WTC11 (cell line): Measurements from ENCODE around the gene CPE. TPM values are rescaled to one million over a fixed set of nuclear protein-coding genes. Genes with fewer than 3 reads are reported as not detected.

Experiments
- ATAC-seq: fragments of 200-7000 bp; cut with Tn5 transposase; 2 replicates; pipeline ENCODE4 v1.10.0; 2021; ENCODE audit warnings: mild to moderate bottlenecking, moderate library complexity
- CTCF ChIA-PET: fragments of 300-600 bp; sonication (Branson Sonifier 250); formaldehyde crosslinking; loops from one replicate; lab custom pipeline; 2021; ENCODE audit warnings: antibody characterized with exemption; lab: Charles Lee
- POLR2A ChIA-PET: fragments of 350-600 bp; sonication (Branson Sonifier 250); formaldehyde crosslinking; loops from one replicate; lab custom pipeline; 2021; ENCODE audit warnings: antibody characterized with exemption; lab: Charles Lee
- DNase-seq: peaks from one replicate; pipeline ENCODE4 v3.0.0; 2021; ENCODE audit warnings: low spot score
- H3K27ac Mint-ChIP-seq: 2 replicates; pipeline ENCODE4 v1.8.0; 2021; ENCODE audit warnings: mixed read lengths
- H3K27me3 Mint-ChIP-seq: 2 replicates; pipeline ENCODE4 v1.8.0; 2021; ENCODE audit warnings: low read depth, mild to moderate bottlenecking, moderate library complexity, mixed read lengths
- H3K36me3 Mint-ChIP-seq: 2 replicates; pipeline ENCODE4 v1.8.0; 2021; ENCODE audit warnings: mixed read lengths
- H3K4me1 Mint-ChIP-seq: 2 replicates; pipeline ENCODE4 v1.8.0; 2022; ENCODE audit warnings: mixed read lengths
- H3K4me3 Mint-ChIP-seq: 2 replicates; pipeline ENCODE4 v1.8.0; 2021; ENCODE audit warnings: mild to moderate bottlenecking, moderate library complexity, mixed read lengths
- H3K9me3 Mint-ChIP-seq: 2 replicates; pipeline ENCODE4 v1.8.0; 2021; ENCODE audit warnings: mixed read lengths
- ARID4B ChIP-seq: sonication (generic); formaldehyde crosslinking; IDR thresholded peaks from 2 replicates; pipeline ENCODE4 v1.8.0; 2023; ENCODE audit warnings: missing genetic modification reagents, mild to moderate bottlenecking, borderline replicate concordance
- E2F5 ChIP-seq: sonication (generic); formaldehyde crosslinking; IDR thresholded peaks from 2 replicates; pipeline ENCODE4 v1.8.1; 2022; ENCODE audit warnings: mild to moderate bottlenecking, moderate library complexity, missing genetic modification reagents
- ELF4 ChIP-seq: sonication (generic); formaldehyde crosslinking; IDR thresholded peaks from 2 replicates; pipeline ENCODE4 v1.8.1; 2022; ENCODE audit warnings: low read depth, mild to moderate bottlenecking, moderate library complexity, missing genetic modification reagents
- FOXK1 ChIP-seq: sonication (generic); formaldehyde crosslinking; IDR thresholded peaks from 2 replicates; pipeline ENCODE4 v1.8.0; 2022; ENCODE audit warnings: mild to moderate bottlenecking, moderate library complexity, missing genetic modification reagents
- MLX ChIP-seq: sonication (generic); formaldehyde crosslinking; IDR thresholded peaks from 2 replicates; pipeline ENCODE4 v1.8.1; 2023; ENCODE audit warnings: mild to moderate bottlenecking, missing genetic modification reagents, moderate library complexity
- NFATC4 ChIP-seq: fragments of 250-450 bp; sonication (Bioruptor Pico); IDR thresholded peaks from 2 replicates; pipeline ENCODE4 v1.9.0; 2021; ENCODE audit warnings: mild to moderate bottlenecking
- NR2C2 ChIP-seq: sonication (generic); formaldehyde crosslinking; IDR thresholded peaks from 2 replicates; pipeline ENCODE4 v1.8.0; 2022; ENCODE audit warnings: mild to moderate bottlenecking, missing genetic modification reagents
- OVOL2 ChIP-seq: fragments of 250-450 bp; sonication (Bioruptor Pico); IDR thresholded peaks from 2 replicates; pipeline ENCODE4 v1.9.0; 2021; ENCODE audit warnings: mild to moderate bottlenecking, borderline replicate concordance
- RELA ChIP-seq: sonication (generic); formaldehyde crosslinking; IDR thresholded peaks from 2 replicates; pipeline ENCODE4 v1.8.1; 2022; ENCODE audit warnings: missing genetic modification reagents, mild to moderate bottlenecking, borderline replicate concordance
- RORB ChIP-seq: fragments of 250-450 bp; sonication (Bioruptor Pico); IDR thresholded peaks from 2 replicates; pipeline ENCODE4 v1.9.0; 2021; ENCODE audit warnings: mild to moderate bottlenecking
- SMAD3 ChIP-seq: sonication (generic); formaldehyde crosslinking; IDR thresholded peaks from 2 replicates; pipeline ENCODE4 v1.8.0; 2022; ENCODE audit warnings: missing genetic modification reagents, mild to moderate bottlenecking, borderline replicate concordance
- ZNF263 ChIP-seq: sonication (generic); formaldehyde crosslinking; IDR thresholded peaks from 2 replicates; pipeline ENCODE4 v1.8.1; 2022; ENCODE audit warnings: low read depth, mild to moderate bottlenecking, moderate library complexity, missing genetic modification reagents
- ZNF396 ChIP-seq: fragments of 250-450 bp; sonication (Bioruptor Pico); IDR thresholded peaks from 2 replicates; pipeline ENCODE4 v1.8.0; 2021; ENCODE audit warnings: mild to moderate bottlenecking, moderate library complexity, borderline replicate concordance
- total RNA-seq: library from RNA; stranded (reverse); gene quantifications from 3 replicates; pipeline ENCODE4 v1.2.3, GENCODE V29; 2021
- TF ChIP-seq, protein P1 (sequence below): sonication (generic); formaldehyde crosslinking; IDR thresholded peaks from 2 replicates; pipeline ENCODE4 v1.8.0; 2022; ENCODE audit warnings: mild to moderate bottlenecking, missing genetic modification reagents
- TF ChIP-seq, protein P2 (sequence below): fragments of 200-600 bp; IDR thresholded peaks from 2 replicates; pipeline ENCODE4 v1.8.0; 2022; ENCODE audit warnings: antibody characterized with exemption
- TF ChIP-seq, protein P3 (sequence below): sonication (generic); formaldehyde crosslinking; IDR thresholded peaks from 2 replicates; pipeline ENCODE4 v1.8.0; 2022; ENCODE audit warnings: mild to moderate bottlenecking, missing genetic modification reagents

The CPE gene
- total RNA-seq, 1 experiment from 2014 or later: 9.2 TPM

DNA sequence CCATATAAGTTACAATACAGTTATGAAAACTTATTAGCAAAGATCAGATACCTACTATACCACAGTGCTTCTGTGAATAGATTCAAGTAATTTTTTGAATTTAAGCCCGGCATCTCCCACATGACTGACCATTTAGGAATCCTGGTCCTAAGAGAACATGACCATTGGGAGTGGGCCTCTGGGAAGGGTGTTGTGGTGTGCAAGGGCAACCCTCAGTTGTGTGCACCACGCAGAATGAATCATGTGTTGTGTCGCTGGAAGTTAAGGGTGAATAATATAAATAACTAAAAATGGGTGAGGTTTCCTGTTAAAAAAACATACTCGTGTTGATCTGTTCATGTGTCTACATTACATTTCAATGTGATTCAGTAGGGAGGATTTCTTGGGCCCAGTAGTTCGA, 15.5 kb downstream of the CPE start:
- DNase-seq (no peak), ATAC-seq (no peak)
- POLR2A ChIA-PET: no interaction called here
- Mint-ChIP-seq H3K4me1 (peaks cover 4% of the 10 kb centered on the region; the same call in 1 of the 2 replicates), H3K9me3 (no peaks in the 10 kb centered on the region), H3K4me3 (no peak overlapping the region), H3K27me3 (no peaks in the 10 kb centered on the region), H3K27ac (no peak overlapping the region), H3K36me3 (no peaks in the 10 kb centered on the region)
- no peak for TF ChIP-seq ARID4B (CRISPR knock-in tag)
- CTCF ChIA-PET: no interaction called here

DNA sequence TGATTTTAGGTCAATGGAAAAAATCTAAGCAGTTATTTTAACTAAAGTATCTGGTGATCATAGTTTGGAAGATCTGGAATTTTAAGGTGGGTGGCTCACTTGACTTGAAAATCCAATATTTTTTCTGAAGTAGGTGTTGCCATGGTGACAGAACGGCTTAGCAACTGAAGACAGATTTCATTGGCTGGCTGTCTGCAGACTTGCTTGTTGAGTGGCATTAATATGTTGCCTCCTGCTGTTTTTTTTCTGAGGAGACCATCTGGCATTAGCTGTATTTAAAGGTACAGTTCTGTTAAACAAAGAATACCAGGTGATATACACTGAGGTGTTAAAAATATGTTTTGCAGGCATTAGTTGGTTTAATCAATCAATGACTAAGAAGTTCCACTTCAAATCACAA, 19.8 kb downstream of the CPE start:
- Mint-ChIP-seq H3K27me3 (no peaks in the 10 kb centered on the region), H3K27ac (no peak overlapping the region), H3K36me3 (no peaks in the 10 kb centered on the region), H3K9me3 (no peaks in the 10 kb centered on the region), H3K4me1 (peaks cover 8% of the 10 kb centered on the region)
- CTCF ChIA-PET: no interaction called here
- POLR2A ChIA-PET: no interaction called here
- DNase-seq: no peak
- no peak for ATAC-seq
- TF ChIP-seq E2F5 (CRISPR knock-in tag) (no peak), MLX (CRISPR knock-in tag) (no peak), FOXK1 (CRISPR knock-in tag) (no peak), RORB (CRISPR knock-in tag) (no peak), ELF4 (no peak), OVOL2 (CRISPR knock-in tag) (no peak), RELA (CRISPR knock-in tag) (no peak), ZNF396 (CRISPR knock-in tag) (no peak), SMAD3 (CRISPR knock-in tag) (no peak), ZNF263 (CRISPR knock-in tag) (no peak), NR2C2 (CRISPR knock-in tag) (no peak), NFATC4 (no peak), ARID4B (CRISPR knock-in tag) (no peak)
- TF ChIP-seq, protein P1, sequence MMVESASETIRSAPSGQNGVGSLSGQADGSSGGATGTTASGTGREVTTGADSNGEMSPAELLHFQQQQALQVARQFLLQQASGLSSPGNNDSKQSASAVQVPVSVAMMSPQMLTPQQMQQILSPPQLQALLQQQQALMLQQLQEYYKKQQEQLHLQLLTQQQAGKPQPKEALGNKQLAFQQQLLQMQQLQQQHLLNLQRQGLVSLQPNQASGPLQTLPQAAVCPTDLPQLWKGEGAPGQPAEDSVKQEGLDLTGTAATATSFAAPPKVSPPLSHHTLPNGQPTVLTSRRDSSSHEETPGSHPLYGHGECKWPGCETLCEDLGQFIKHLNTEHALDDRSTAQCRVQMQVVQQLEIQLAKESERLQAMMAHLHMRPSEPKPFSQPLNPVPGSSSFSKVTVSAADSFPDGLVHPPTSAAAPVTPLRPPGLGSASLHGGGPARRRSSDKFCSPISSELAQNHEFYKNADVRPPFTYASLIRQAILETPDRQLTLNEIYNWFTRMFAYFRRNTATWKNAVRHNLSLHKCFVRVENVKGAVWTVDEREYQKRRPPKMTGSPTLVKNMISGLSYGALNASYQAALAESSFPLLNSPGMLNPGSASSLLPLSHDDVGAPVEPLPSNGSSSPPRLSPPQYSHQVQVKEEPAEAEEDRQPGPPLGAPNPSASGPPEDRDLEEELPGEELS (CRISPR knock-in tag): no peak
- TF ChIP-seq, protein P2, sequence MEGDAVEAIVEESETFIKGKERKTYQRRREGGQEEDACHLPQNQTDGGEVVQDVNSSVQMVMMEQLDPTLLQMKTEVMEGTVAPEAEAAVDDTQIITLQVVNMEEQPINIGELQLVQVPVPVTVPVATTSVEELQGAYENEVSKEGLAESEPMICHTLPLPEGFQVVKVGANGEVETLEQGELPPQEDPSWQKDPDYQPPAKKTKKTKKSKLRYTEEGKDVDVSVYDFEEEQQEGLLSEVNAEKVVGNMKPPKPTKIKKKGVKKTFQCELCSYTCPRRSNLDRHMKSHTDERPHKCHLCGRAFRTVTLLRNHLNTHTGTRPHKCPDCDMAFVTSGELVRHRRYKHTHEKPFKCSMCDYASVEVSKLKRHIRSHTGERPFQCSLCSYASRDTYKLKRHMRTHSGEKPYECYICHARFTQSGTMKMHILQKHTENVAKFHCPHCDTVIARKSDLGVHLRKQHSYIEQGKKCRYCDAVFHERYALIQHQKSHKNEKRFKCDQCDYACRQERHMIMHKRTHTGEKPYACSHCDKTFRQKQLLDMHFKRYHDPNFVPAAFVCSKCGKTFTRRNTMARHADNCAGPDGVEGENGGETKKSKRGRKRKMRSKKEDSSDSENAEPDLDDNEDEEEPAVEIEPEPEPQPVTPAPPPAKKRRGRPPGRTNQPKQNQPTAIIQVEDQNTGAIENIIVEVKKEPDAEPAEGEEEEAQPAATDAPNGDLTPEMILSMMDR: no peak
- TF ChIP-seq, protein P3, sequence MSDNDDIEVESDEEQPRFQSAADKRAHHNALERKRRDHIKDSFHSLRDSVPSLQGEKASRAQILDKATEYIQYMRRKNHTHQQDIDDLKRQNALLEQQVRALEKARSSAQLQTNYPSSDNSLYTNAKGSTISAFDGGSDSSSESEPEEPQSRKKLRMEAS: no peak
- TF ChIP-seq, all 79 proteins: peak for 0
- no peak overlapping the region for H3K4me3 Mint-ChIP-seq
